PC-9 (cell line): ENCODE data around the gene BRSK2.

ENCODE experiments used
- CTCF ChIP-seq: fragments of 200-600 bp; sonication (generic); conservative IDR thresholded peaks from 2 replicates; pipeline ENCODE4 v1.6.1; 2017; ENCODE audit warnings: mixed run types, antibody characterized with exemption, mild to moderate bottlenecking, moderate library complexity
- EZH2 ChIP-seq: fragments of 200-600 bp; sonication (generic); IDR thresholded peaks from 2 replicates; pipeline ENCODE4 v1.8.0; 2017; ENCODE audit warnings: antibody characterized with exemption, low read depth

DNA sequence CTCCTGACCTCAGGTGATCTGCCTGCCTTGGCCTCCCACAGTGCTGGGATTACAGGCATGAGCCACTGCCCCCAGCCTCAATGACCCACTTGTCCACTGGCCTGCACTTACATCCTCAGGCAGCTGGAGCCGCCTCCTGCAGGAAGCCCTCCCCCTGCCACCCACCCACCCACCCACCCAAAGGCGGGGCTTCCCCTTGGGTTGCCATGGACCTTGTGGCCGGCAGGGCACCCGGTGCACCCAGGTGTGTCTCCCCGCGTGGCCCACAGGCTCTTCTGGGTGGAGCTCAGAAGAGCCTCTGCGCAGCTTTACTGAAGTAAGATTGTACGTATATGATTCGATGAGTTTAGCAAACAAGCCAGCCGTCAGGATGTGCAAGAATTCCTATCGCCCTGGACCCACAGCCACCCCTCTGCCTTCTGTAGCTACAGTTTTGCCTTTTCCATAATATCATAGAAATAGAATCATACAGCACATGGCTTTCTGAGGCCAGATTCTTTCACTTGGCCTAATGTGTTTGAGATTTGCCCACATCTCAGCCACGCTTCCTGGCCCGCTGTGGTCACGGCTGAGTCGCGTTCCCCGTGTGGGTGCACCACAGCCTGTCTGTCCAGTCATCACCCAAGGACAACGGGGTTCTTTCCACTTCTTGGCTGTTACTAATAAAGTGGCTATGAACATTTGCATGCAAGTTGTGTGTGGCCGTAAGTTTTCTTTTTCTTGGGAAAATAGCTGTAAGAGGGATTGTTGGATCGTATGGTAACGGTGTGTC lies 5.3 kb upstream of the BRSK2 start:
- no peak for TF ChIP-seq CTCF
- no peak for TF ChIP-seq EZH2
